ENCODE measurements around the gene RXRA.

The RXRA gene

GRCh38 chr9:134330590-134330989, 4.3 kb downstream of the RXRA start:
- DNase-seq (ENCODE audit: low spot score), result no peak
- in situ Hi-C loops (cut with MboI; ENCODE audit: low sequenced_read_pairs, unreplicated experiment), result no loop called here
- TF ChIP-seq CTCF (IDR thresholded peaks at IDR 0.05; ENCODE audit: borderline replicate concordance, control extremely low read depth, extremely low read depth, insufficient read depth, missing control alignments), result no peak

- no peak for TF ChIP-seq CTCF (IDR thresholded peaks at IDR 0.05; ENCODE audit: borderline replicate concordance, control extremely low read depth, extremely low read depth, insufficient read depth, missing control alignments)
- no peak for DNase-seq (ENCODE audit: low spot score)
- in situ Hi-C loops (cut with MboI; ENCODE audit: low sequenced_read_pairs, unreplicated experiment), result no loop called here
Observed at GRCh38 chr9:134331186-134332025, 5.2 kb downstream of the RXRA start.

GRCh38 chr9:134332266-134332665, 6.0 kb downstream of the RXRA start:
- in situ Hi-C loops (cut with MboI; ENCODE audit: low sequenced_read_pairs, unreplicated experiment), result no loop called here
- no peak for TF ChIP-seq CTCF (IDR thresholded peaks at IDR 0.05; ENCODE audit: borderline replicate concordance, control extremely low read depth, extremely low read depth, insufficient read depth, missing control alignments)

GRCh38 chr9:134332841-134333233, 6.6 kb downstream of the RXRA start:
- no peak for DNase-seq (ENCODE audit: low spot score)
- TF ChIP-seq CTCF (IDR thresholded peaks at IDR 0.05; ENCODE audit: borderline replicate concordance, control extremely low read depth, extremely low read depth, insufficient read depth, missing control alignments), result no peak
- in situ Hi-C loops (cut with MboI; ENCODE audit: low sequenced_read_pairs, unreplicated experiment), result no loop called here

More at GRCh38 chr9:134332266-134332665, 6.0 kb downstream of the RXRA start:
- DNase-seq (ENCODE audit: low spot score), result no peak

- no peak for TF ChIP-seq CTCF (IDR thresholded peaks at IDR 0.05; ENCODE audit: borderline replicate concordance, control extremely low read depth, extremely low read depth, insufficient read depth, missing control alignments)
- DNase-seq (ENCODE audit: low spot score), result no peak
- in situ Hi-C loops (cut with MboI; ENCODE audit: low sequenced_read_pairs, unreplicated experiment), result no loop called here
Observed at GRCh38 chr9:134333234-134333873, 7.1 kb downstream of the RXRA start.

- no peak for DNase-seq (ENCODE audit: low spot score)
- in situ Hi-C loops (cut with MboI; ENCODE audit: low sequenced_read_pairs, unreplicated experiment), result no loop called here
- TF ChIP-seq CTCF (IDR thresholded peaks at IDR 0.05; ENCODE audit: borderline replicate concordance, control extremely low read depth, extremely low read depth, insufficient read depth, missing control alignments), result no peak
Observed at GRCh38 chr9:134333874-134334581, 7.8 kb downstream of the RXRA start.
